ENCODE data around the gene INTS4.
"Not testable (repeated sequence)": the region's sequence is repeated elsewhere in the genome, so short reads cannot be mapped to it uniquely, and the experiment has no call there.

The INTS4 gene

GRCh38 chr11:78019808-78020207 lies 25.3 kb upstream of the INTS4 start:
- Histone ChIP-seq H3K9me3 (ENCODE audit: control insufficient read depth, insufficient read depth, low read length) (no peaks in the 10 kb centered on the region), H3K27me3 (ENCODE audit: control insufficient read depth, low read length) (peaks cover 8% of the 10 kb centered on the region; the same call in 1 of the 2 replicates), H3K4me3 (ENCODE audit: low read length) (no peak overlapping the region), H3K4me2 (ENCODE audit: low read length) (no peak overlapping the region), H3K79me2 (ENCODE audit: control insufficient read depth, low read length) (no peaks in the 10 kb centered on the region), H3K9me2 (replicated peaks; ENCODE audit: control insufficient read depth, low read length) (no peaks in the 10 kb centered on the region), H3F3A (ENCODE audit: control insufficient read depth, insufficient read depth) (no peaks in the 10 kb centered on the region), H3K4me1 (ENCODE audit: control insufficient read depth, low read length) (no peaks in the 10 kb centered on the region), H3K36me3 (ENCODE audit: control insufficient read depth, low read length) (no peaks in the 10 kb centered on the region), H4K20me1 (ENCODE audit: control insufficient read depth, insufficient read depth, low read depth, low read length) (no peaks in the 10 kb centered on the region), H3K27ac (ENCODE audit: low read depth, low read length) (no peak overlapping the region)
- TF ChIP-seq CTCF (IDR thresholded peaks at IDR 0.05; ENCODE audit: low read depth, low read length, poor library complexity, severe bottlenecking) (no peak), EZH2phosphoT487 (IDR thresholded peaks at IDR 0.05; ENCODE audit: borderline replicate concordance, low read length) (no peak)

- Histone ChIP-seq H3K27ac (ENCODE audit: low read depth, low read length) (no peak overlapping the region), H4K20me1 (ENCODE audit: control insufficient read depth, insufficient read depth, low read depth, low read length) (no peaks in the 10 kb centered on the region), H3K27me3 (ENCODE audit: control insufficient read depth, low read length) (0 out of 2 replicates have a peak, but pooled peaks cover 2% of the 10 kb centered on the region), H3K36me3 (ENCODE audit: control insufficient read depth, low read length) (no peaks in the 10 kb centered on the region), H3K4me3 (ENCODE audit: low read length) (no peak overlapping the region), H3K9me3 (ENCODE audit: control insufficient read depth, insufficient read depth, low read length) (no peaks in the 10 kb centered on the region), H3K4me1 (ENCODE audit: control insufficient read depth, low read length) (no peaks in the 10 kb centered on the region), H3K9me2 (replicated peaks; ENCODE audit: control insufficient read depth, low read length) (no peaks in the 10 kb centered on the region), H3K4me2 (ENCODE audit: low read length) (no peak overlapping the region), H3K79me2 (ENCODE audit: control insufficient read depth, low read length) (no peaks in the 10 kb centered on the region), H3F3A (ENCODE audit: control insufficient read depth, insufficient read depth) (no peaks in the 10 kb centered on the region)
- TF ChIP-seq CTCF (IDR thresholded peaks at IDR 0.05; ENCODE audit: low read depth, low read length, poor library complexity, severe bottlenecking) (no peak), EZH2phosphoT487 (IDR thresholded peaks at IDR 0.05; ENCODE audit: borderline replicate concordance, low read length) (no peak)
Measured at GRCh38 chr11:78015878-78016277, 21.4 kb upstream of the INTS4 start.

GRCh38 chr11:78014937-78015520 lies 20.6 kb upstream of the INTS4 start:
- H3K79me2 ChIP-seq (ENCODE audit: control insufficient read depth, low read length), result not testable (repeated sequence)

GRCh38 chr11:78011301-78011700 lies 16.8 kb upstream of the INTS4 start:
- H4K20me1 ChIP-seq (ENCODE audit: control insufficient read depth, insufficient read depth, low read depth, low read length), result no peaks in the 10 kb centered on the region
- H3K27me3 ChIP-seq (ENCODE audit: control insufficient read depth, low read length), result 0 out of 2 replicates have a peak, but pooled peaks cover 2% of the 10 kb centered on the region
- no peak for TF ChIP-seq EZH2phosphoT487 (IDR thresholded peaks at IDR 0.05; ENCODE audit: borderline replicate concordance, low read length)
- no peak for TF ChIP-seq CTCF (IDR thresholded peaks at IDR 0.05; ENCODE audit: low read depth, low read length, poor library complexity, severe bottlenecking)
- H3F3A ChIP-seq (ENCODE audit: control insufficient read depth, insufficient read depth), result no peaks in the 10 kb centered on the region
- H3K4me1 ChIP-seq (ENCODE audit: control insufficient read depth, low read length), result no peaks in the 10 kb centered on the region
- H3K4me2 ChIP-seq (ENCODE audit: low read length), result no peak overlapping the region
- H3K9me2 ChIP-seq (replicated peaks; ENCODE audit: control insufficient read depth, low read length), result no peaks in the 10 kb centered on the region
- H3K27ac ChIP-seq (ENCODE audit: low read depth, low read length), result no peak overlapping the region
- no peaks in the 10 kb centered on the region for H3K9me3 ChIP-seq (ENCODE audit: control insufficient read depth, insufficient read depth, low read length)
- H3K36me3 ChIP-seq (ENCODE audit: control insufficient read depth, low read length), result no peaks in the 10 kb centered on the region
- H3K79me2 ChIP-seq (ENCODE audit: control insufficient read depth, low read length), result no peaks in the 10 kb centered on the region
- H3K4me3 ChIP-seq (ENCODE audit: low read length), result no peak overlapping the region

More at GRCh38 chr11:78014937-78015520, 20.6 kb upstream of the INTS4 start:
- H3K4me3 ChIP-seq (ENCODE audit: low read length); H3K4me1 ChIP-seq (ENCODE audit: control insufficient read depth, low read length); H3K27me3 ChIP-seq (ENCODE audit: control insufficient read depth, low read length); H3K27ac ChIP-seq (ENCODE audit: low read depth, low read length); H4K20me1 ChIP-seq (ENCODE audit: control insufficient read depth, insufficient read depth, low read depth, low read length); H3K9me2 ChIP-seq (replicated peaks; ENCODE audit: control insufficient read depth, low read length); H3K9me3 ChIP-seq (ENCODE audit: control insufficient read depth, insufficient read depth, low read length); H3K36me3 ChIP-seq (ENCODE audit: control insufficient read depth, low read length); H3K4me2 ChIP-seq (ENCODE audit: low read length); H3F3A ChIP-seq (ENCODE audit: control insufficient read depth, insufficient read depth): not testable (repeated sequence)
